Suppressor macrophage treated with lipopolysaccharide for 4 hours (primary cell): ENCODE data around the gene PPIE.

Experiments
- DNase-seq: peaks from one replicate; pipeline ENCODE4 v3.0.0-alpha.2; 2020

Gene PPIE

DNA sequence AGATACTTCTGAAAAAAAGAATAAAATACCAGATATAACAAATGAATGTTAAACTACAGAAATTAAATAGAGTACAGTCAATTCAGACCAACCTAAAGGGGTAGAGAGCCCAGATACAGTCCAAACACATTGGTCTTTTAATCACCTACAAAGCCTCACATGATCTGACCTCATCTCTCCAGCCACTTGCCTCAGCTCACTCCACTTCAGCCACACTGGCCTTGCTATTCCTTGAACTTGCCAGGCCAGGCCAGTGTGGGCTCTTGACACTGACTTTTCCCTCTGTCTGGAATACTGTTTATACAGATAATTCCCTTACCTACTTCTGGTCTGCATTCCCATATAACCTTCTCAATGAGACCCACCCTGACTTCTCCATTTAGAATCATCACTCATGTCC lies 17.0 kb upstream of the PPIE start:
- DNase-seq = no peak

DNA sequence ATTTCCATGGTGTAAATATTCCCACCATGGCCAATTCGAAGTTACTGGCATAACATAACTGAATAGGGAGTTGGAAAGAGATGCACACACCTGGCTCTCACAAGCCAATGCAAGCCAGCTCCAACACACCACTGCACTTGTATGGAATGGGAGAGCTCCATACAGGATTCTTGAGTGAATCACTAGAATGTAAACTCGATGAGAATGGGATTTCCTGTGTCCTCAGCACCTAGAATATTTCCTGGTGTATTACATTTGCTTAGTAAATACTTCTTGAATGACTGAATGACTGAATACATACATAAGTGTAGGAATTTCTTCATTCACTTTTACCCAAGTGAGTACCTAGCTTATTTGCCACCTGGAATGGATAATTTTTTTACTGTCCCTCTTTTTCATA lies 16.2 kb upstream of the PPIE start:
- DNase-seq = no peak

DNA sequence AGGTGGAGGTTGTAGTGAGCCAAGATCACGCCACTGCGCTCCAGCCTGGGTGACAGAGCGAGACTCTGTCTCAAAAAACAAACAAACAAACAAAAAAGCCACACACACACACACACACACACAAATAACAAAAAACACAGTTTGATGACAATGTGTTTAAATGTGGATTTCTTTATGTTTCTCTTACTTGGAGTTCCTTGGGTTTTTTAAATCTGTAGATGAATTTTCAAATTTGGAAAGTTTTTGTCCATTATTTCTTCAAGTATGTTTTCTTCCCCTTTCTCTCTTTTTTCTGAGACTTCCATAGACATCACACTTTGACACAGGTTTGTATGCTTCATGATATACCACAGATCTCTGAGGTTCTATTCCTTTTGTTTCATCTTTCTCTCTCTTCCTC lies 12.1 kb upstream of the PPIE start:
- no peak for DNase-seq

DNA sequence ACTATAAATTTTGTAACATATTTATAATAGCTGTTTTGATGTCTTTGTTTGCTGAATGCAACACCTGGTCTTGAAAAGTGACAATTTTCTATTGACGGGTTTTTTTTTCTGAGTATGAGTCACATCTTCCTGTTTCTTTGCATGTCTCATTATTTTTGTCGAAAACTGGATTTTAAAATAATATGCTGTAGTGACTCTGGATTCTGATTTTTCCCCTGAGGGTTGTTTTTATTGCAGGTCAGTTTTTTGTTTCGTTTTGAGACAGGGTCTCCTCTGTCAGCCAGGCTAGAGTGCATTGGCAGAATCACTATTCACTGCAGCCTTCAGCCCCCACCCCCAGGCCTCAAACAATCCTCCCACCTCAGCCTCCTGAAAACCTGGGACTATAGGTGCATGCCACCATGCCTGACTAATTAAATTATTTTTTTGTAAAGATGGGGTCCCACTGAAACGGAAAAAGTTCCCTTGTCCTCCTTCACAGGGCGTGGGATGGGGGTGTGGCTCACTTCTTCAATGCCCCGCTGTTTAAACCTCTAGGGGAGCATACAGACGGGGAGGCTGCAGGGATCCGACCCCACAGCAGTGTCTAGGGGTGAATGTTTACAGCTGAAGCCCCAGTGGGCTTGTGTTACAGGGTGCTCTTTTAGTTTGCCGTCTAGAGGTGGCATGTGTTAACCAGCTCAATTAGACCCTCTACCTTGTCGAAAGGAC lies 11.3 kb upstream of the PPIE start:
- no peak for DNase-seq

DNA sequence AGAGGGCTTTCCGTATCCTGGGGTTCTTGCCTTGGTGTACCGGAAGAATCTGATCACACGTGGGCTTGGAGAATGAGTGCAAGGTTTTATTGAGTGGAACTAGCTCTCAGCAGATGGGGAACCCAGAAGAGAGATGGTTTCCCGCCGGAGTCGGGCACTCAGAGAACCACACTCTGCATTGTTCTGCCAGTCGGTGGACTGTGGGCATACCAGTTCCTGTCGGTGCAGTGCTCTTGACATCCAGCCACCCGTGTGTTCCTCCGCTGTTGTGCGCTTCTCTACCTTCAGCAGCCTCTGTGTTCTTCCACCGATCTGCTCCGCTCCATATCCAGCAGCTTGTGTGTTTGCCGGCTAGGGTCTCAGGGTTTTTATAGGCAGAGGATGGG lies 10.8 kb upstream of the PPIE start:
- no peak for DNase-seq

DNA sequence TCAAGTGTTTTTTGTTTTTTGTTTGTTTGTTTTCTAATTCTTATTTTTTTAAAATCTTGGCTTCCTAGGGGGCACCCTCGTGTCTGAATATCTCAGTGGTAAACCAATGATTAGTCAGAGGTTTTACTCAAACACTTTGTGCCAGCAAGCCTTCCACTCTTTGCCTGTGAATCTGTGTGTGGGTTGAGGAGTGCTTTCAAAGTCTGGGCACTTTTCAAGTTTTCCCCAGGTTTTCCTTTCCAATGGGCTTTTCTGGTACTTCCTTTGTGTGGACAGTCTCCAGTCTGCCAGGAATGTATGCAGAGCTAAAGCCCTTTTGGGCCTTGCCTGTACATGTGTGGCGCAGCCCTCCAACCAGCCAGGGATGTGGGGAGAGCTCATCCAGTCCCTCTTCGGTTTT lies 9.7 kb upstream of the PPIE start:
- no peak for DNase-seq

DNA sequence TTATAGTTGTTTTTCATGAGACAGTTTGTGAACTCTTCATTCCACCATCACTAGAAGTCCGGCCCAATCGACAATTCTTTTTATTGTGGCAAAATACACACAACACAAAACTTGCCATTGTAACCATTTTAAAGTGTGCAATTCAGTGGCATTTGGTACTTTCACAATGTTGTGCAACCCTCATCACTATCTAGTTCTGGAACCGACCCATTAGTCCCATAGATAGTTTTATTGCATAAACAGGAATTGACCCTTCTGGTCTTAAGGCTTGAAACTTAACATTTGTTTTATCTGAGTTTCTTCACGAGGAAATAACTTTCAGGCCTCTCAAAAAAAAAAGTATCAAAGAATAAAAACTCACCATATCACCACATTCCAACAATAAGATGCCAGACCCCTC lies 8.8 kb upstream of the PPIE start:
- no peak for DNase-seq

DNA sequence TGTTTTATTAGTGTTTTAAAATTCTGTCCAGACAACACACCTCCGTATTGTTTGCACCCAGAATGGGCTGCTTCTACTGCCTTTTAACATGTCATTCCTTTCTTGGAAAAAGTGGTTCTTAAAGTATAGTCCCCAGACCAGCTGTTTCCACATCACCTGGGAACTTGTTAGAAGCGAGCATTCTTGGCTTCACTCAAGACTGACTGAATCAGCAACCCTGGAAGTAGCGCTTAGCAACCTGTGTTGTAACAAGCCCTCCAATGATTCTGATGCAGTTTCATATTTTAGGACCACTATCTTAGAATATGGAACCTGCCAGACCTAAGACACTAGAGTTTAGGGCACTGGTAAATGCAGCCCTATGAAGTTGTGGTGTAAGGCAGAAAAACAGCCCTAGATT lies 6.0 kb upstream of the PPIE start:
- DNase-seq = no peak

DNA sequence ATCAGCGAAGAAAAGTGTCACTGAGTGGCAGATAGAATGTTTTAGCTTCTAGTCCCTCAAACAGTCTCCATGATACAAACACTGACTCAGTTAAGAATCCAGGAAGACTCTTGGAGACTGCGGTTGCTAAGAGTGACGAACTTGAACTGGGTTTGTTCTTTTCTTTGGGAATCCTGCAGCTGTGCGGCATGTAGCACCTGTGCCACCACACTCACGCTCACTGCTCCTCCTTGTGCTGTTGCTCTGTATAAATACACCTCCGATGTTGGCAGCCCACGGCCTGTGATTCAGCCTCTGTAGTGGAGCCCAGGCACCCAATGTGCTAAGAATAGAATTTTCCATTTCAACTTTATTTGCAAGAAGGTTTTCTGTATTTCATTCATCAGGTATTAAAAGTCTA lies 5.5 kb upstream of the PPIE start:
- no peak for DNase-seq

DNA sequence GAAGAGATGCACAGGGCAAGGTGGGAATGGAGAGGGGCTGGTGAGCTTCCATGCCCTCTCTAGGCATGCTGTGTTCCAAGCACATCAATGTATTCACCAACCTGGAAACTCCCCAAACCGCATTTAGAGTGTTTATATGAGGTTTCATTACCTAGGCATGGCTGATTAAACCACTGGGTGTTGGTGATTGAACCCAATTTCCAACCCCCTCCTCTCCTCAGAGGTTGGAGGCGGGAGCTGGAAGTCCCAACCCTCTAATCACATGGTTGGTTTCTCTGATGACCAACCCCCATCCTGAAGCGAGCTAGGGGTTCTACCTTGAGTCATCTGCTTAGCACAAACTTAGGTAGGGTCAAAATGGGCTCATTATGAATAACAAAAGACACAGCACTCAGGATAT lies 3.0 kb upstream of the PPIE start:
- DNase-seq = no peak

DNA sequence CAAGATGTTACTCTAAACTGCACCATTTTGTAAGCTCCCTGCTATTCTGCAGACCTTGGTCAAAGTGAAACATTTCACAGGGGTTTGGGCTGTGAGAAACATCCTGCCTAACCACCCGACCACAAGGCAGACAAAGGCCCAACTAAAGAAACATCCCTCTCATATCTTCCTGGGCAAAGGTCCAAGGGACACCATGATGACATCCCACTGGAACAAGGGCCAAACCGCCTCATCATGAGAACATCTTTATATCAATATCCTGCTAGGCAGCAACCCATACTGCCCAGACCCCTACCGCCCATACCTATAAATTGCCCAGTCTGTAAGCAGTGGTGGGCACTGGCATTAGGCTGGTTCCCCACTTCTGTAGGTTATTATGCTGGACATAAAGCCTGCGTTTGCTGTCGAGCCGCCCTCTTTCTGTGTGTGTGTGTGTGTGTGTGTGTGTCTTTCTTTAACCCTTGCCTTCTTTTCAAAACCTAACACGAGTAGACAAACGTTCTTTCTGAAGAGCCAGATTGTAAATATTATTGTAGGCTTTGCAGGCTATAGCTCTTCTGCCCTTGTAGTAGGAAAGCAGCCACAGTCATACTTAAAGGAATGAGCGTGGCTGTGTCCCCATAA lies 1.0 kb upstream of the PPIE start:
- no peak for DNase-seq

DNA sequence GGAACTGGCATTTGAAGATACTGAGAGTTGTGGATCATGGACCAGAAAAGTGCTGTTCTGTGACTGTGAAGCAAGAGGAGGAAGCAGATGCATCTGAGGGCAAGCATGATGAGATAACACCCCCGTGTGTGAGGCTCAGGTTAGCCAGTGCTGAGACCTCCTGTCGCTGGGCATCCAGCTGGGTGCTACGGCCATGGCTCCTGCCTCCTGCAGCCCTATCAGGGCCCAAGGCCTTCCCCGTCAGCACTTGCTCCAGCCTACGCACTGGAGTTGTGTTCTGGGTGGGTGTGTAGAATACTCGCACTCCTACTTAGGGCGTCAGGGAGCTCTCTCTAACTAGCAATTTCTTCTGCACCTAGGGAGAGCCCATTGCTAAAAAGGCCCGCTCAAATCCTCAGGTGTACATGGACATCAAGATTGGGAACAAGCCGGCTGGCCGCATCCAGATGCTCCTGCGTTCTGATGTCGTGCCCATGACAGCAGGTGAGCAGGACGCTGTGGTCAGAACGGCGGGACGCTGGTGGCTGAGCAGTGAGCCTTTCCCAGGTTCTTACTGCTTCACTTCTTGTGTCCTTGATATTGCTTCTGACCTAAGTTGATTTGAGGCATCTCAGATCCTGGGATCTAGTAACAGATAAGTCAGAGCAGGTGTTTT lies 6.5 kb downstream of the PPIE start:
- DNase-seq = no peak

DNA sequence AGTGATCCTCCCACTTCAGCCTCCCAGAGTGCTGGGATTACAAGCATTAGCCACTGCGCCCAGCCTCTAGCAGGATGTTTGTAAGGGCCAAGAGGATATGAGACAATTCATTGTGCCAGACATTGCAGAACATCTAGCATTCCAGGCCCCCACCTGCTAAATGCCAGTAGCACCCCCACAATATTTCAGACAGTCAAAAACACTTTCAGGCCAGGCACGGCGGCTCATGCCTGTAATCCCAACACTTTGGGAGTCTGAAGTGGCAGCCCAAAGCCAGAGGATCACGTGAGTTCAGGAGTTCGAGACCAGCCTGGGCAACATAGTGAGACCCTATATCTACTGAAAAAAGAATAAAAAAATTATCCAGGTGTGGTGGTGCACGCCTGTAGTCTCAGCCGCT lies 12.9 kb downstream of the PPIE start:
- DNase-seq = no peak

DNA sequence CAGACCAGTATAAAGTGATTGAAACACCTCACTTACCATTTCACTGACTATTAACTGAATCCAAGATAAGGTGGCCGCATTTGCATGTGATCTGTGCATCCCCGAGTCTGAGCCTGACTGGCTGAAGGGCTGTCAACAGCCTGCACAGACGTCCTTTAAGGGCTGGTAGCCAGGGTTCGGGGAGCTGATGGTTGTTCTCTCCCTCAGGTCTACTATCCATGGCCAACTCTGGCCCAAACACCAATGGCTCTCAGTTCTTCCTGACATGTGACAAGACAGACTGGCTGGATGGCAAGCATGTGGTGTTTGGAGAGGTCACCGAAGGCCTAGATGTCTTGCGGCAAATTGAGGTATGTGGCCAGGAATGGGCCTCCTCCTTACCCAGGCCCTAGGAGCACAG lies 14.0 kb downstream of the PPIE start:
- no peak for DNase-seq

DNA sequence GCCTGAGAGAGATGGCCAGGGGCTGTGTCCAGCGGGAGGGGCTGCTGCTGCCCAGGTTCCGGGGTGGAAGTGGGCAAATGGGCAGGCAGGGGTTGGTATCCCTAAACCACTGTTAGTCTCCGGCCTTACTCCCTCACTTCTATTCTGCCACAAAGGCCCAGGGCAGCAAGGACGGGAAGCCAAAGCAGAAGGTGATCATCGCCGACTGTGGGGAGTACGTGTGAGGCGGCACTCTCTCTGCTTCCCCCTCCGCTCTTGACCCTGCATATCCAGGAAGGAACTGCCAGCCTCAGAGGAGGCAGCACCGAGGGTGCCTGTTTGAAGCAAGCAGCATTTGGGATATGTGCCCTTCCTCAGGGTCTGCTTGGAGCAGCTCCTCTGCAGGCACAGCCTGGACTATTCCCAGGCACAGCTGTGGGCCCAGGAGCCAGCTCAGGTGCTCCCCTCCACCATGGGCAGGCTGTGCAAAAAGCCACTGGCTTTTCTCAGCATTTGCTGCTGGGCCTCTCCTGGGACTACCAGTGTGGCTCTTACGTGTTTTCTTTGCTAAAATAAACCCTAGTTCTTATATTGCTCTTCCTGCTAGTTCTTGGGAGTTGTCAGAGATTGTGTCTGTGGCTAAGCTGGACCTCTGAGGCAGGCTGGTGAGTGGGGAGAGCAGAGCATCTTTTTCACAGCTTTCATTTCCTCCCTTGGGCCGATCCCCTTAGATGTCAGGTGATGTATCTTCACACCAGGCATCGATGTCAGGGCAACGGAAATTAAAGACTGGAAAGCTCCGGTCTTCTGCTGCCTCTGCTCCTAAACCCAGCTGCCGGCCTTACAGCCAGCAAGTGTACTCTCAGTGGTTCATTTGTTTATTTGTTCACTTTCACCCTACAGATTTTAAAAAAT lies 14.7 kb downstream of the PPIE start:
- DNase-seq = no peak

DNA sequence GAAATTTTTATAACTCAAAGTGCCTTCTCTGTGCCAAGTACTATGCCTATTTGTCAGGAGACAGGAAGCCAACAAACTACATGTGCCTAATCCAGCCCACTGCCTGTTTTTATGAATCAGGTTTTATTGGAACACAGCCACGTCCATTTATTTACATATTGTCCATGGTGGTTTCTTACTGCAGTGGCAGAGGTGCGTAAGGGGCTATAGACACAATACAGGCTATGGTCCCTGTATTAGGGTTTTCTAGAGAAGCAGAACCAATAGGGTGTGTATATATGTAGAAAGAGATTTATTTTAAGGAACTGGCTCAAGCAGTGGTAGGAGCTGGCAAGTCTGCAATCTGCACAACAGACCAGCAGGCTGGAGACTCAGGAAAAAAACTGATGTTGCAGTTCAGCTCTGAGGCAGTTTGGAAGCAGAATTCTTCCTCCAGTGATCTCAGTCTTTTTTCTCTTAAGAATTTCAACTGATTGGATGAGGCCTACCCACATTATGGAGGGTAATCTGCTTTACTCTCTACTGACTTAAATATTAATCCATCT lies 15.4 kb downstream of the PPIE start:
- no peak for DNase-seq

DNA sequence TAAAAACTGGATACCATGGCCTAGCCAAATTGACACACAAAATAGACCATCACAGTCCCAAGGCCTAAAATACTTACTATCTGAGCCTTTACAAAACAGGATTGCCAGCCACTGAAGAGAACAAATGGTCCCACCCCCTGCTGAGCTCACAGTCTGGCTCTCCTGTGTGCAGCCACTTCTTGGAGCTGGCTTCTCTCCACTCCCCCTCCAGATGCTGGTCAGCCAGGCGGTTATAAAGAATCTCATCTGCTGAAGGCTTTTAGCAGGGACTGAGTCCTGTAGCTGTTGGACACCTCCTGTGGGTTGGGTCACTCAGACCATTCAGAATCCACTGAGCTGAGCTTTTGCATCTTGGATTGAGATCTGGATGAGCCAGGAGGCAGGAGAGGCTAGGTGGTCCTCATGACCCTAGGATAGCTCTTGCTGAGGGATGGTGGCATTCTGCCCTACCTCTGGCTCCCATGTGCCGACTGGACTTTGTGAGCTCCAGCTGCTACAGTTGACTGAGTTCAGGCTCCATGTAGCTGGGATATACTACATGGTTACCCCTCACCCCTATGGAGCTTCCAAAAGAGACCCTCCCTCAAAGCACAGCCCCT lies 16.3 kb downstream of the PPIE start:
- no peak for DNase-seq

DNA sequence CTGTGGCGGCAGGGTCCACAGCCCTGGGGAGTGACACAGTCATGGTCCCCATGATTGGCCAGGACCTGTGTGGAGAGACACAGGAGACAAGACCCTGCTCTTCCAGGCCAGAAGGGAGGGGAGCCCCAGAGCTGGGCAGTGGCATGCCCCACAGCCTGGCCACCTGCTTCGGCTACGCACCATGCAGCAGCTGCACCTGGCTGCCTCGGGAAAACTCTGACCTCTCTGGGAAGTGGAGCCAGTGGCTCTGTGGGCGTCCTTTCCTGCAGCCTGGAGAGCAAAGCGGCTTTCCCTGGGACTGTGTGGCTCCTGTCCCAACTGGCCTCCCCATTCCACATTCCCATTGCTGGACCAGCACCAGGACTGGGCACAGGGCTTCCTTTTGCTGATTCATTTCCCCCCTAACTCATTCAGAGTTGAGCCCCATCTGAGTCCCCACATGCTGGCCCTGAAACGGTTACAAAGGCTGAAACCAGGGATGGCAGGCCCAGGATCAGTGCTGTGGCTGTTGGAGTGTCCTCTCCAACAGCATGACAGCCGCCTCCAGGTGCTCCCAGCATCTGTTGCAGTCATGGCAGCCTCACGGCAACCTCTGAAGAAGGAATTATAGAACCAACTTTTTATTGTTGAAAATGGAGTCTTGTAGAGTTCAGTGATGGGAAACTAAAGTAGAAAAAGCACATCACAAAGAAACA lies 17.4 kb downstream of the PPIE start:
- DNase-seq = no peak

DNA sequence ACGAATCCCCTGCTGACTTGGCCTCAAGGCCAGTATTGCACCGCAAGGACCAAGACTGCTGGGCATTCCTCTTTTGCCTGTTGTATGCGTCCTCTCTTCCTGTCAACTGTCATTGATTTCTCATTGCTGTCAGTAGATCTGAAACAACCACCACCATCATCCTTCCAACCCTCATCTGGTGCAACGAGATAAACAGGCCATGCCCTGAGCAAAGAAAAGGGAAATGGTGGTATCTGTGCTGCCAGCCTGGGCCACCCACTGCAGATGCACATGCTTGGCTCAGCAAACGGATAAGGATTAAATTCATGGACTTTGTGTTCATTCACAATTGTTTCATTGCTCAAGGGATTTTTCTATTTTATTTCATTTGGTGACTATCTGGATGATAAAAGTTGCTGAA lies 18.8 kb downstream of the PPIE start:
- DNase-seq = no peak

DNA sequence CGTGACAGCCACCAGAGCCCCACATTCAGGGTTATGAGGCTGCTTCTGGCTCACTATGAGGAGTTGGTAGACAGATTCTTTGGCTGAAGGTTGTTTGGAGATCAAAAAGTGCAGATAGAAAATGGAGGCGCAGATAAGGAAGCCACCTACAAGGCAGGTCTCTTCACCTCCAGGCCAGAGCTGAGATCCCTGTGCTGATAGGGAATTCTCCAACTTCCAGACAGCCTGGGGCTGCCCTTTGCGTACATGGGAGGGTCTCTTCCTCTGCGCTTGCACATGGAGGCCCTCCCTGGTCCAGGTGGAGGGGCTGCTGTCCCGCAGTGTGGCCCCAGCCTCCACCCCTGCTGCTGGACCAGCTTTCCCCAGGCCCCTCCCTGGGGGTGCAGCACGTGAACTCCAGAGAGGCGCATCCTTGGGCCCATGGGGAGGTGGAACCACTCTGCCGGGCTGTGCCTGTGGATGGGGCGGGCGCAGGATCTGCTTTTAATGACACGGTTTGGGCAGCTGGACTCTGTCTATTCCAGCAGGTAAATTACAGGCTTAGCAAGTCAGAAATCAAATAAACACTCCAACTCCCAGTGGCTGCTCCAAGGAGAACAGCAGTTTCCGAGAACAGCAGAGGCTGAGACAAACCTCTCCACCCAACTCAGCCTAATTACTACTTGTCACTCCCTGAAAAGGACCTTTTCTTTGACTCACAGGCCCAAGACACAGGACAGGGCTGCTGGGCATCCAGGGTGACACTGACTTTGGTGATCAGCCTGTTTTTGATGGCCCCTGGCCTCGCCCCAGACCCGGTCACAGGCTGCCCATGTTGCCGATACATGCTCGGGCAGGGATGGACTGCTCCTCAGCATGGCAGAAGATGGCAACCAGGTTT lies 20.1 kb downstream of the PPIE start:
- no peak for DNase-seq

DNA sequence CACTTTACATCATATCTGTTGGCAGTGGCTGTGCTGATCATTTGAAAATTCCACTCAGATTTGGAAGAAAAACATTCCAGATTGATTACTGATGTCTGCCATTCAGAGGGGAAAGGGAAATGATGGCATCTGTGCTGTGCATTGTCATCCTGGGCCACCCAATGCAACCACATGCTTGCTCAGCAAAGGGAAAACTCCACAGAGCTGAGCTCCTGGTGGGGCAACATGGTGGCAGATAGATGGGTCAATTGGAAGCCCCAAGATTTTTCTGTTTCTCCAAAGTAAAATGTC lies 20.7 kb downstream of the PPIE start:
- no peak for DNase-seq
